Hematopoietic multipotent progenitor cell treated with erythropoietin and hydrocortisone succinate and interleukin-3 and kit ligand, for 8 days (in vitro differentiated cells): Measurements from ENCODE around the gene BRD7.

ENCODE experiments used
- DNase-seq: peaks from one replicate; pipeline ENCODE4 v3.0.0-alpha.2; 2015

The BRD7 gene

DNA sequence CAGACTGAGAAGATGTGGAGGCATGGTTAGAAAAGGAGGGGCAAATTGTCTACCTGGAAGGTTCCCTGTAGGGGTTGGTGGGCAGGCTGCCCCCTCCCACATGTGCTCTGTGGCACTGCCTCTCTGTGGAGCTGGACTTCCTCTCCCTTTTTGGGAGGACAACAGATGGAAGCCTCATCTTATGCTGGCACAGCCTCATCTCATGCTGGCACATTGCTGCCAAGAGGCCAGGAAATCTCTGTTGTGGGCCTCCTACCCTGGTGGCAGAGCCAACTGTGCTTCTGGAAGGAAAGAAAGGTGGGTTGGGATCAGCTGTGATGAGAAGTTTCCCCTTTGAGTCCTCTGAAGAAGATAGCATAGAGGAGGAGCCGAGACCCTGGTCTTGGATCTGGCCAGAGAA is 19.7 kb upstream of the BRD7 start:
- no peak for DNase-seq

- DNase-seq: no peak
Measured at GRCh38 chr16:50386774-50387173, 18.0 kb upstream of the BRD7 start.

DNA sequence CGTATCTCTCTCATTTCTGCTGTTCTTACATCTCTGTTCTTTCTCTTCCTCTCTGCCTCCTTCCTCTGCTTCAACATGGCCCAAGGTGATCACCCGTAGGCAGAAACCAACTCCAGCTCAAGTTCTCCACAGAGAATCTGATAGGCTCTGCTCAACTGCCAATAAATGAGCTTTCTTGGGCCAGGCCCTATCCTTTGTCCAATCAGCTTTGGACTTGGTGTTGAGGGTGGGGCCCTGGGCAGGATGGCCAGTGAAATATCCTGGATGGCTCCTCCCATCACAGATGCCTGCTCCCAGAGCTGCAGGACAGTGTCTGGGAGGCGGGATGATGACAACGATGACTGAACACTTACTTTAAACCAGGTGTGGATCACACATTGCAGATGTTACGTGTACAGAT is 17.4 kb upstream of the BRD7 start:
- no peak for DNase-seq

DNA sequence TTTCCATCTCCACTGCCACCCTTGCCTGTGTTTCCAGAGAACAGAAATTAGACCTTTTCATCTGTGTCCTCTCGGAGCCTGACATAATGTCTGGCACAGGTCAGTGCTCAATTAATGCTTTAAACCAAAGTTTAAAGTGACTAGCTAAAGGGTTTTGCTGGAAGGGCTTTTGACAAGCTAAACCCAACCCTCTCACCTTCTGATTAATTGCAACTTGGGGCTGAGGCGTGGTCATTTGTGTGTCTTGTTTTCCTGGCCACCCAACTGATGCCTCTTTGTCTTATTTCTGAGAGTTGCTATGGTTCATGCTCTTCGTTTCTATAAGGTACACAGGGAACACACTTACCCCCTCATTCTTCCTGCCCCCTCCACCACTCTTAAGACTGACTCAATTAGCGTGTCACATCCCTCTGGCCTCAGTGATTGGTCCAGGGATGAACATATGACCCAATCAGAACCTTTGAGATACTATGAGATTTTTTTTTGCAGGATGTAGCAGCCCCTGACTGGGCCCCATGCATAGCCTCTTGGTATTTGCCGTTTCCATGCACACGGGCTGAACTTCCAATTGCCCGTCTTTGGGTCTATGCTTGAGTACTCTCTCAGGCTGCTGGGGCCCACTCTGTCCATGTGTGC is 15.8 kb upstream of the BRD7 start:
- DNase-seq: no peak

DNA sequence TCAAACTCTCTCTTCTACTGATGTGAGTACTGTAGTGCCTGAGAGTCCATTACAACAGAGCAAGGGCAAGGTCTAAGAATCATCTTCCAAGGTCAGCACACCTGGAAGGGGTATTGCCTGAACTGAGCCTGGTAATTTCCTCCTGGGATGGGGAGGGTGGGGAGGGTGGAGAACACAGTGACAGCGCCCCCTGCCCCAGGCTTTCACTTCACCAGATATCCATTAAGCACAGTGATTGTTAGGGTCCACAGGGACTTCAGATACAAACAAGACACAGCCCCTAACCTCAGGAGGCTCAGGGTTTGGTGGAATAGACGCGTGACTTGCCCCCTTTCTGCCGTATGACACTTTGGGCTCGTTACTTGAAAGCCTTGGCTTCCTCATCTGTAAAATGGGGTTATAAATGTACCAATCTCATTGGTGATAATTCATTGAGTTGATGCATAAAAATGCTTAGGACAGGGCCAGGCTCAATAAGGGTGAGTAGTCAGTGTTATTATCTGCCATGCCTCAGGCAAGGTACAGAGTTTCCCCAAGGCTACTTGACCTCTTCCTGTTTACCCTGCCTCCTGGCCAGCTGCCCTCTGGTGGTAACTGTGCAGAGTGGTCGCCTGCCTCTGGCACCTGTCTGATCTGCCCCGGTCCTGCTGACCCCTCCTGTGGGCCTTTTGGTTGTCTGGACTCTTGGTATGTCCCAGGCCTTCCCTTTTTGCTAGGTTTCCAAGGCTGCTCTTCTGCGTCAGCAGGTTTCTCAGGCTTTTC is 13.1 kb upstream of the BRD7 start:
- no peak for DNase-seq

DNA sequence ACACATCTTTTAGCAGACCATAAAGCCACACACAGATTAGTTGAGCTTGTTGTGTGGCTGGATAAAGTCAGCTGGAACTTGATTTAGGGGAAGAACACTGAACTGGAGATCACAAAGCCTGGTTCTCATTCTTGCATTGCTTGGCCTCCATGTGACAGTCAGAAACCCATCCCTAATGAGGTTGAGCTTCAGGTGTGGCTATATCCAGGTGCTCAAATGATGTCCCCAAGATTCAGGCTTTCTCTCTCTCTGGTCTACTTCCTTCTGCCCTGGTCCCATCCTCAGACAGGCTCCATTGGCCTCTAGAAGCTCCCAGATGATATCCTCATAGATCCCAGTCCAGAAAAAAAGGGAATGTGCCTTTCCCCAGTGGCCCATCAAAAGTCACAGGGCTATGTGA is 9.6 kb upstream of the BRD7 start:
- no peak for DNase-seq

DNA sequence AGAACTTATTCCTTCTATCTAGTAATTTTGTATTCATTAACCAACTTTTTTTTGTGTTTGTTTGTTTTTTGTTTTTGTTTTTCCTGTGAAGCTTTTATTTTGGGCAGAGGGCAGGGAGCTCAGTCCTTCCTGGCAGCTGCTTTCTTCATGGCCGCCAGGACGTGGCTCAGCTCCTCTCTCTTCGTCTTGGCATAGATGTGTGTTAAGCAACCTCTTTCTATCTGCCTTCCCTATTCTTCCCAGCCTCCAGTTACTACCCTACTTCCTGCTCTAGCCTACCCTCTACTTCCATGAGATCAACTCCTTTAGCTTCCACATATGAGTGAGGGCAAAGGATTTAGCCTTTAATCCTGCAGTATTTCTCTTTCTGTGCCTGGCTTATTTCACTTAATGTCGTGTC is 8.2 kb upstream of the BRD7 start:
- DNase-seq: no peak

GRCh38 chr16:50373780-50374179 is 5.0 kb upstream of the BRD7 start:
- no peak for DNase-seq

DNA sequence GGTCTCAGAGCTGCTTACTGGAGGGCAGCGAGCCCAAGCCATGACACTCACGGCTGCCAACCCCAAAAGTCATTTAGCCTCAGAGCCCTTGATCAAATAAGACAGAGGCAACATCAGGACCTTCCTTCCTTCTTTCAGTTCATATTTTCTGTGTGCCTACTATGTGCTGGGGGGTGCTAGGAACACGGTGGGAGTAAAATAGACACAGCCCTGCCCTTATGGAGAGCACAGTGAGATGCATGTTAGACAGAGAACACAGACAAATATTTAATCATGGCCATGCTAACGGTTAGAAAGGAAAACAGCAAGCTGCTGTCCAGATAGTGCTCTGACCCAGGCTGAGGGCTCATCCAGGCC is 4.5 kb upstream of the BRD7 start:
- no peak for DNase-seq

- DNase-seq: no peak
Measured at GRCh38 chr16:50372611-50373344, 4.0 kb upstream of the BRD7 start.

DNA sequence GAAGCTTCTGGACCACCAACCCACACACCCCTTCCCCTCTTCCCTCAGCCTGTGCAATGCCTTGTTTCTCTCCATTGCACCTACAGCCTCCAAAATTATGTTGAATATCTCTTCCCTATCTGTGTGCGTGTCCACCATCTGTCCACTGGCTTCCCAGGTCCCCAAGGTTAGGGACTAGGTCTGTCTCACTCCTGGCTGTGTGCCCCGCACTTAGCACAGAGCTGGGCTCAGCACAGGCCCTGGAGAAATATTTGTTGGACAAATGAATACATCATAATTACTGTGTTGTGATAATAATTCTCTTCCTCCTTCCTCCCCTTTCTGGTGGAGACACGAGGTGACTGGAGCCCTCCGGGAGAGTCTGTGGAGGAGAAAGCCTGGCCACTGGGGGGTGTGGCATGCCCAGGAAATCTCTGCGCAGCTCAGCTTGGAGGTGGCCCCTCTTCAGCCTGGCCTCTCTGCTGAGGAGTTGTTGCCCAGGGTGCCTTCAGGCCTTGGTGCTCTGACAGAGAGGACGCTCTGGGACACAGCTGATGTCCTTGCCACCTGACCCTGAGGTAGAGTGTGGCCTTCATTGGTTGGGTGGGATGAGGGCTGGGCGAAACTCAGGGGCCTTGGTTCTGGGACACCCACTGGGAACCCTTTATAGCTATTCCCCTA is 3.3 kb upstream of the BRD7 start:
- no peak for DNase-seq

DNA sequence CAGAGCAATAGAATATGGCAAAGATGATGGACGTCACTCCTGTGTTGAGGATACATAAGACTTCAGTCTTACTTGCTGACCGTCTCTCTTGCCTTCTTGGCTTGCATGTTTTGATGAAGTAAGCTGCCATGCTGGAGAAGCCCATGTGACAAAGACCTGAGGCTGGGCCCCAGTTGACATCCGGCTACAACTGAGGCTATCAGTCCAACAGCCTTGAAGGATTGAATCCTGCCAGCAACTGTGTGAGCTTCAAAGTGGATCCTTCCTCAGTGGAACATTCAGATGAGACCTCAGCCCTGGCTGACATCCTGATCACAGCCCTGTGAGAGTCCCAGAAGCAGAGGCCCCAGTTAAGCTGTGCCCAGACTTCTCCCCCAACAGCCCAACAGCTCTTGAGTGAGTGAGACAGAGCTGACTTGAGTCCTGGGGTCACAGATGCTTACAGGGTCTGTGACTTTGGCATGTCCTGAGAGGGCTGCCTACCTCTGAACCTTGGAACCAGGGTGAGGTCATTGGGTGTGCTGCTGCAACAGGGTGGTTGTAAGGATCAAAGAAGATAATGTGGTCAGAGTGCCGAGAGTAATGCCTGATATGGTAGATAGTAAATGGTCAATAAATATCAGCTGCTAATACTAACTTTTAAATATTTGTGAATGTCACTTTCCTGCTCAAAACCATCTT is 2.4 kb upstream of the BRD7 start:
- DNase-seq: no peak

GRCh38 chr16:50369133-50369804 is 481 bp upstream of the BRD7 start:
- peak; percentile 62 for DNase-seq

- no peak for DNase-seq
Measured at GRCh38 chr16:50367777-50368409, 895 bp downstream of the BRD7 start.

DNA sequence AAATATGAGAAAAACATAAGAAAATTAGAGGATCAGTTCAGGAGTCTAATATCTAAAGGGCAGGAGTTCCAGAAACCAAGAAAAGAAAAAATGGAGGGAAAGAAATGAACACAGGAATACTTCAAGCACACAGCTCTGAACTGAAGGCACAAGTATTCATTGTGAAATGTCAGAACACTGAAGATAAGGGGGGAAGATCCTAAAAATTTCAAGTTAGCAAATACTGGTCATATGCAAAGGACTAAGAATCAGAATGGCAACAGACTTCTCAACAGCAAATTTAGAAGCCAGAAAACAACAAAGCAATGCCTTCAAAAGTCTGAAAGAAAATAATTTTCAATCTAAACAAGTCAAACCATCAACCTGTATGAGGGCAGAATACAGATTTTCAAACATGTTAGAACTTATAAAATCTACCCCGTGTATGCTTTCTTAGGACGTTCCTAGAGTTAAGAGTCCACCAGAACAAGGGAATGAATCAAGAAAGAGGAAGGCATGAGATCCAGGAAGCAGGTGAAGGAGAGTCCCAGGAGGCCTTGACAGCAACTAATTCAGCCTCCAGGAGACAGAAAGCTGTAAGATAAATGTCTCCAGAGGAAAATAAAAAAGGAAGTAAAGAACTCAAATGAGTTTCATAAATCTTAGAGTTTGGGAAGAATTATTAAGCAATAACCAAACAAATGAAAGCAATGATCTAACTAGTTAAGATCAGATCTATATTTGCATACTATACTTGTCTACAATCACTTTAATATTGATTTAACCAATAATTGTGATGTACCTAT is 2.8 kb downstream of the BRD7 start:
- DNase-seq: no peak

DNA sequence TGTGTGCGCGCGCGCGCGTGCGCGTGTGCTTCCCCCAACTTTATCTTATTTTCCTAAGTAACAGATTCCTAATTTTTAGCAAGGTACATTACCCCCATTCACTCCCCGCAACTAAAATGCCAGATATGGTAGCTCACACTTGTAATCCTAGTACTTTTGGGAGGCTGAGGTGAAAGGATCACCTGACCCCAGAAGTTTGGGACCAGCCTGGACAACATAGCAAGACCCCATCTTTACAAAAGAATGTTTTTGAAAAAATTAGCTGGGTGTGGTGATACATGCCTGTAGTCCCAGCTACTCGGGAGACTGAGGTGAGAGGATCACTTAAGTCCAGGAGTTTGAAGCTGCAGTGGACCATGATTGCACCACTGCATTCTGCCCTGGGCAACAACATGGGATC is 5.1 kb downstream of the BRD7 start:
- no peak for DNase-seq

DNA sequence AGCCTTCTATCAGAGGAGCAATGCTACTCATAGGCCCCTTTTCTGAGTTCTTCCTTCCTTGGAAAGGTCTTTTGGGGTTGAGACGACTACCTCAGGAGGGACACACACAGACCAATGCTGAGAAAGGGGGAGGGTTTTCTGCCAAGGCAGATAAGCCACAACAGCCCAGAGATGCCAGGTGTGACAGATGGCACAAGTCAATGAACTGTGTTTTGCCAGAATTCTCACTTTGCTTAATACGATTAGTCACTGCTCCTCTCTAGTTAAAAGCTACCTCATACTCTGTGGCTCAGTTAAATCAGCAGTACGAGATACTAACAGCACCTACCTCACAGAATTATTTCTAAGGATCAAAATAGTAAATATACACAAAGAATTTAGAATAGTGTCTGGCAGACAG is 8.0 kb downstream of the BRD7 start:
- peak; percentile 51 for DNase-seq

DNA sequence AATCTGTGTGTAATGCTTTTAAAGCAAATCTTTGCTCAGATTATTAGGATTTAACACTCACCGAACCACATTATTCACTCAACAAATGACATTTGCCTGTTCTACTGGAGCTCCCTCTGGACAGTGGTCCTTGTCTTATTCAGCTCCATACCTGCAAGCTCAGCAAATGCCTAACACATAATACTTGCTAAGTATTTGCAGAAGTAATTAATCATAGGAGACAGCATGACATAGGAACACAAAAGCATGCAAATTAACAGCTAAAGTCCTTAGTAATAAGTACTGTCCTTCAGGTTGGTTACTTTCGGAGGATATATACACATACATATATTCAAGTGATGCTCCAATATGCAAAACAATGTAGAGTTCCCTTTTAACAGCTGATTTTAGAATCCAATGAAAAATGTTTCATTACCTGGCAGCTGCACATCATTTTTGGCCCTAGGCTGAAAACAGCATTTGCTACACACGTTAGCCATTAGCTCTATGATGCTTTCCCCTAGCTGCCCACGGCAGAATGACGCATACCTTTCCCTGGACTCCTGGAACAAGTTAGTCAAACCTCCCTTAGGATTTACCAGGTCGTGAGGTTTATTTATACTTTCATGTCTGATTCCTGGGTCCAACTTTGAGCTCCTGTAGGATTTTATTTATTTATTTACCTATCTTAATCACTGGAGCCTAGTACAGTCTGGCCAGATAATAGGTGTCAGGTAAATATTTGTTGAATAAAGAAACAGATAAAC is 8.6 kb downstream of the BRD7 start:
- DNase-seq: no peak

DNA sequence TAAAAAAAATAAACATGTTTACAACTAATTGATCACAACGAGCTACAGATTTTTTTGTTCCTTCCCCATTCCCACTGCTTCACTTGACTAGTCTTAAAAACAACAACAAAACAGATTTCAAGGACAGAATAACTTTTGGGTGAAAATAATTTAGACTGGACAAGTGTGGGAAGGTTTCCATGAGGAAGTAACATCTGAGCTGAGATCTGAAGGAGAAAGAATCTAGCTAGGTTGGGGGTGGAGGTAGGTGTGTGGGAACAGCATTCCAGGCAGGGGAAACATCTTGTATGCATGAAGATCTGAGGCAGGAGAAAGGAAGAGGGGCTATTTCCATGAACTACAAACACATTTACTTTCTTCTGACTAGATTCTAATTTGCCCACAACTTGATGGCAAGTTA is 9.2 kb downstream of the BRD7 start:
- no peak for DNase-seq
